Measurements from ENCODE around the gene ERCC2.
"Not testable (repeated sequence)": the region's sequence is repeated elsewhere in the genome, so short reads cannot be mapped to it uniquely, and the experiment has no call there.

ERCC2 gene

DNA sequence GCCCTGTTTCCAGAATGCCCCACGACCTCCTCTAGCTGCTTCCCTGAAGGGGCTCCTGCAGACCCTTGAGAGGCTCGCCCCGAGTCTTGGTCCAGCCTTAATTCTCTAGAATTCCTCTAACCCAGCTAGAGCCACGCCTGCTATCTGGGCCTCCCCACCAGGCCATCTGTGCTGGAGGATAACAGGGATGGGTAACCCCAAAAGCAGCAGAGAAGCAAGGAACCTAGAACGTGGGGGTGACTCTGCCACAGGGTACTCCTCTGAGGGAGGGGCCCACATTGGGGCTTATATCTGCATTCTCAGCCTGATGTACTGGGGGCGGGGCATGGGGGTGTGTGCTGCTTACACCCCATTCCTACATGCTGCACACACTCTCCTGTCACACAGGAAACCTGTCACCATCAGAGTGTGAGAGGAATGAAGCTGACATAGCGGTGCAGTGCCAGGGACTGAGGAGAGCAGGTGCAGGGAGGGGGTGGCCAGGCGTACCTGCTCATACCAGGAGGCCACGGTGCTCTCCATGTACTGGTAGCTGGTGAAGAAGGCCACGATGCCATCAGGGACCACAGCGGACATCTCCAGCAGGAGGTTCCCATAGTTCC lies 16.0 kb downstream of the ERCC2 start:
- no peak for DNase-seq (ENCODE audit: low read depth)

DNA sequence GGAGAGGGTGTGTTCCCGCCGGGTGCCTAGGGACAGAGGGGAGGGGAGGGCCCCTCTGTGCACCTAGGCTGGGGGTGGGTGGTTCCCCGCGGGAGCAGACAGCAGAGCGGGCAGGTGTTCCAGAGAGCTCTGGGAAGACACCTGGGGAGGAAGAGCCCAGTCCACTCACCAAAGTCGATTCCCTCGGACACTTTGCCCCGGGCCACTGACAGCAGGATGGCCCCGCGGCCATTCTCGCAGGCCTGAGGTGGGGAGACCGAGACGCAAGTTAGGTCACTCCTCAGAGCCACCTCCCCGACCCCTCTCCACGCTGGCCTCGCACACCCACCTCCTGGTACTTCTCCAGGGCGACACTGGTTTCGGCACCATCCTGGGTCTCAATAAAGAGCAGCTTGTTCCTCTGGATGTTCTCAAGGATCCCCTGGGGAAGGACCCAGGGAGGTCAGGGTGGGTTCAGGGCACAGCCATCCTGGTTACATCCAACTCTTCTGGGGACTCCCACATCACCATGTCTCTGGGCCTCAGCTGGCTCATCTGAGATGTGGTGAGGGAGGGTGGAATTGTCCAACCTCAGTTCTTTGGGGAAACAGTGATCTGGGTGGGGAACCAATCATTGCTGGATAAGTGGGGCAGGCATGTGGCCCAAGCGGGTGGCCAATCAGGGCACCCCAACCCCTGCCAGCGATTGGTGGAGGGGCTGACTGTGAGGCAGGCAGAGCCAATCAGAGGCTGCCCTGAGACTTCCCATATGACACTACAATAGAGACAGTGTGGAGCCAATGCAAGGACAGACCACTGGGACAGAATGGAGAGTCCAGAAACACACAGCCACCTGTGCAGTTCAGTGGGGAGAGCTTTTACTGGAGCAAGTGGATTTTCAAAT lies 17.2 kb downstream of the ERCC2 start:
- no peak for DNase-seq (ENCODE audit: low read depth)

DNA sequence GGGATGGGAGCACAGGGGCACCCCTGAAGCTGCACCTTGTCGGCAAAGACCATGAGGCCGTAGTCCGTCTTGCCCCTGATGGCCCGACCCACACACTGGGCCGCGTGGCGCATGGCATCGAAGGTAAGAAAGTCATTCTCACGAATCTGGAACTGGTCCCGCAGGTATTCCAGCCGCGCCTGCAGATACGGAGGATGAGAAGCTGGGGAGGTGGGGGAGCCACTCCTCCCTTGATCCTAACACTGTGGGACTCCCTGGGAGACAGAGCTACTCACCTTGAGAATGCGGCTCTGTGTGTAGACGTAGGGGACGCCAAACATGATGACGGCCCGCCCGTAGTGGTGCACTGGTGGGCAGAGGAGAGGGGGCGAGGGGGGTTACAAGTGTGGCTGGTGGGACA lies 17.9 kb downstream of the ERCC2 start:
- no peak for DNase-seq (ENCODE audit: low read depth)

DNA sequence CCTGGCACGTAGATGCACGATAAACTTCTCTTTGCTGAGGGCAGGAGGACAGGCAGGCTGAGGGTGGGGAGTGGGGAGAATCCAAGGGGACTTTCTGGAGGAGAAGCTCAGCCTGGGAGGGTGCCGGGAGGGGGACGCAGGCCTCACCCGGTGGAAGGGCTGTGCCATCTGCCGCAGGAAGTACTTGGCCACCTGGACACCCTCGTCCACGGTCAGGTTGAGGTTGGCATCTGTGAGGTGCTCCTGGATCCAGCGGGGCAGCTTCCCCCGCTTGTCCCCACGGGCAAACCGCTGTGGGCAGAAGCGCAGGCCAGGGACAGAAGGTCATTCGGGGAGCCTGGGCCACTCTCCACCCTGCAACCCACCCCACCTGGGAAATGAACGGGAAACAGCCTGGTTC lies 18.3 kb downstream of the ERCC2 start:
- DNase-seq (ENCODE audit: low read depth) = no peak

DNA sequence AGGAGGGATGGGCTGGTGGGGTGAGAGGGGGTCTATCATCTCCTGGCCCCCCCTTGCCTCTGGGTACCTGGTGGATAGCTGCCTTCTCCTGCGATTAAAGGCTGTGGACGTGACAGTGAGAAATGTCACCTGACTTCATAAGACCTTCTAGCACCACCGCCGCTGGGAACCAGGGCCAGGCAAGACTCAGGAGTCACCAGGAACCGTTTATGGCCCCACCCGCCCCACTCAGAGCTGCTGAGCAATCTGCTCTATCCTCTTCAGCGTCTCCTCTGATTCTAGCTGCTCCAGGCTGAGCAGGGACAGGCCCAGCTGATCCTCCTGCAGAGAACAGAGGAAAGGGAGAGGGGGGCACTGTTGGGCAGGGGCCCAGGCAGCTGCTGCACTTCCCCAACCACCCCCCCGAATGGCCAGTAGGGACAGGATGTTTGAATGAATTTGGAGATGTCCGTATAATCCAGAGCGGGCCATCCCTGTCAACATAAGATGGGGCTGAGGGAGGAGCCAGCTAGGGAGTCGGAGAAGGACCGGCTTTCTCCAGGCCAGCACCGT lies 18.9 kb downstream of the ERCC2 start:
- DNase-seq (ENCODE audit: low read depth) = no peak

DNA sequence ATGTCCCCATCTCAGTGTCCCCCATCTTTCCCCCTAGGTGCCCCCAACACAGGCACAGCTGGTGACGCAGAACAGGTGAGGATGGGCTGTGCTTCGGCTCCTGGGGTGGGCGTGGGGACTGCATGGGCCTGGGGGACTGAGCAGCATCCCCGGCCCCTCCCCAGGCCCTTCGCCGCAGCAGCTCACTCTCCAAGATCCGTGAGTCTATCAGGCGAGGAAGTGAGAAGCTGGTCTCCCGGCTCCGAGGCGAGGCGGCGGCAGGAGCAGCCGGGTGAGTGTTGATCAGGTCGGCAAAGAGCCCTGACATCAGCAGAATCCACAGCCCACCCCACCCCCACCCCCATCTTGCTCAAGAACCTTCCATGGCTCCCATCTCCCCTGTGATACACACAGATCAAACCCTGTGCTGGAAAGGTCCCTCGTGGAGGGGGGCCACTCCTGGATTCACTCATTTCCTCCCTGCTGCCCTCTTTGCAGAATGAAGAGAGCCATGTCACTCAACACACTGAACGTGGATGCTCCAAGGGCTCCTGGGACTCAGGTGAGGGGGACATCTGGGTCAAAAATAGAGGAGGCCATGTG lies 19.8 kb downstream of the ERCC2 start:
- DNase-seq (ENCODE audit: low read depth) = no peak

DNA sequence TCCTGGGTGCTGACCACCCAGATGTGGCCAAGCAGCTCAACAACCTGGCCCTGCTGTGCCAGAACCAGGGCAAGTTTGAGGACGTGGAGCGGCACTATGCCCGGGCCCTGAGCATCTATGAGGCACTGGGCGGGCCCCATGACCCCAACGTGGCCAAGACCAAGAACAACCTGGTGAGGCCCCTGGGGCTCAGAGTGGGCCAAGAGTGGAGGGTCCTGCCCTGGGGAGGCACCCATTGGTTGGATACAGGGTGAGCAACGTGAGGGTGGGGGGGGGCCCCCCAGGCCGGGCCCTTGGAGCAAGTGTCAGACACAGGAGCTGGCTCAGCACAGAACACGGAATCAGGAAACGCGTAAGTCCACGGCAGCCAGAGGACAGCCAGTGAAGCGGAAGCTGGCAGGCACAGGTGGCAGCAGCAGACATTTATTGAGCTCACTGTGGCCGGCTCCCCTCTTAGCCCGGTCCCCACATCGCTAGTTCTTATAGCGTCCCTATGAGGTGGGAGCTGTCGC lies 20.9 kb downstream of the ERCC2 start:
- DNase-seq (ENCODE audit: low read depth) = no peak

DNA sequence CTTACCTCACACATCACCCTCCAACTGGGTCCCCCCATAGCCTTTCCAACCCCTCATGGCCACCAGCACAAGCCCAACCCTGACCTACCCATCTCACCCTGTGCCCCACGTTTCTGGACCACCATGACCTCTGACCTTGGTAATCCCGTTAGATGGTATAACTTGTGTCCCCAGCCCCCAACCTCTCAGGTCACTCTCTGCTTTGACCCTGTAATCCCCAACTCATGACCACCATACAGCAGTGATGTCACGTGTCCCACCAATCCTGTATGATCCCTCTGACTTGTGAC lies 21.3 kb downstream of the ERCC2 start:
- DNase-seq (ENCODE audit: low read depth) = no peak

DNA sequence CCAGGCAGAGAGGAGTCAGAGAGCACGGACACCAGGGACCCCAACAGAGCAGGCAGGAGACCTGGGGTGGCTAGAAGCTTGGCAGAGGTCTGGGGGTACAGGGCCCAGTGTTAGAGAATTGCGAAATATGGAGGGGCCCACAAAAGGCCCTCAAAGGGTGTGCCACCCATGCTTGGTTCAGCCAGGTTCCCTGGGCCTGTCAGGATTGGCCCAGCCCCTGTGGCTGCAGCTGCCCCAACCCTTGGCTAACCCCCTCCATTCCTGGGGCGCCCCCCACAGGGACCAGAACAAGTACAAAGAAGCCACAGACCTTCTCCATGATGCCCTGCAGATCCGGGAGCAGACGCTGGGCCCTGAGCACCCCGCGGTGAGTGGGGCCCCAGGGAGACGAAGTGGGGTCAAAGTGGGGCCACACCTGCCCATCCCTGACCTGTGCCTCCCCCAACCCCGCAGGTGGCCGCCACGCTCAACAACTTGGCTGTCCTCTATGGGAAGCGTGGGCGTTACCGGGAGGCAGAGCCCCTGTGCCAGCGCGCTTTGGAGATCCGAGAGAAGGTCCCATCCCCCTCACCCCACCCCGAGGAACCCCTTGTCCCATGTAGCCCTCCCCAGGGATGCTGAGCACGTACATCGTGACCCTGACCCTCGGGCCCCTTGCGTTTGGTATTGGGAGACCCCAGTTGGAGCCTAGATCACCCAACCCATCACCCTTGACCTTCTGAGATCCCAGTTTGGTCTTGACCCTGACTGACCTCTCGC lies 21.8 kb downstream of the ERCC2 start:
- DNase-seq (ENCODE audit: low read depth) = no peak

DNA sequence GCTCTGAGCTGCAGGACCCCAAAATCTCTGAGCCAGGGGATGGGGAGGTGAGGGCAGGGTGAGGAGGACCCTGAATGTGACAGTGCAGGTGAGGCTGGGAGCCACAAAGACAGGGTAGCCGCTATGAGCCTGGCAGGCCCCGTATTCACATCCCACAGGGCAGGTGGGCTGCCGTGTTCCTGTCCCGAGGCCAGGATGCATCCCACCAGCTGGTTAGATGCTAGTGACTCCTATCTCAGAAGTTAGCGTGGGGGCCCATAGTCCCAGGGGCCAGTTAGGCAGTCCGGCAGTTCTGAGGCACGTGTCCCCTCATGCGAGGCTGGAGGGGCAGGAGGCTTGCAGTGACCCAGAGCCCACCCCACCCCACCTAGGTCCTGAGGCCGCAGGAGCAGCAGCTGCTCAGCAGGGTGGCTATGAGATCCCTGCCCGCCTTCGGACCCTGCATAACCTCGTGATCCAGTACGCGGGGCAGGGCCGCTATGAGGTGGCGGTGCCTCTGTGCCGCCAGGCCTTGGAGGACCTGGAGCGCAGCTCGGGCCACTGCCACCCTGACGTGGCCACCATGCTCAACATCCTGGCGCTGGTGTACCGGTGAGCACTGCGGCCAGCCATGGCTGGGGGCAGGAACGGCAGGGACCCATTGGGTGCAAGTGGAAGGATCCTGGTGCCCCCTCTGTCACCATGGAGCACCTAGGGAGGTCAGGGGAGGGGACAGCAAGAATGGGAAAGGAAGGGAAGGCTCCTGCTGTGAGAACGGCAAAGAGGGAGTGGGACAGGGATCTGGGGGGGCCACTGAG lies 22.6 kb downstream of the ERCC2 start:
- no peak for DNase-seq (ENCODE audit: low read depth)

DNA sequence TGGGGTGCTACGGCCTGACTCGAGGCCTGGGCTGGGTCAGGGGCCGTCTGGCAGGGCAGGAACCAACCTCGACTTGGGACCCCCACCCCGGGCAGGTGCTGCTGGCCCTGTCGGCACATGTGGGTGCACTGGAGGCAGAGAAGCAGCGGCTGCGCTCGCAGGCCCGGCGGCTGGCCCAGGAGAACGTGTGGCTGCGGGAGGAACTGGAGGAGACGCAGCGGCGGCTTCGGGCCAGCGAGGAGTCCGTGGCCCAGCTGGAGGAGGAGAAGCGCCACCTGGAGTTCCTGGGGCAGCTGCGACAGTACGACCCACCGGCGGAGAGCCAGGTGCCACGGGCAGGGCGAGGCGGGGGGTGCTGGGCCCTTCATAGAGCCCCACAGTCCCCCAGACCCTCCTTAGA lies 23.9 kb downstream of the ERCC2 start:
- DNase-seq (ENCODE audit: low read depth) = no peak

DNA sequence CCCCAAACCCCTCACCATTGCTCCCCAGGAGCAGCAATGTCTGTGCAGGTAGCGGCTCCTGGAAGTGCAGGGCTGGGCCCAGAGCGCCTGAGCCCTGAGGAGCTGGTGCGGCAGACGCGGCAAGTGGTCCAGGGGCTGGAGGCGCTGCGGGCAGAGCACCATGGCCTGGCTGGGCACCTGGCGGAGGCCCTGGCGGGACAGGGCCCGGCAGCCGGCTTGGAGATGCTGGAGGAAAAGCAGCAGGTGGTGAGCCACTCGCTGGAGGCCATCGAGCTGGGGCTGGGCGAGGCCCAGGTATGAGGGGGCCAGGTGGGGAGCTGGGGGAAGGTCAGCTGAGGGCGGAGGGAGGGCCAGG lies 24.9 kb downstream of the ERCC2 start:
- no peak for DNase-seq (ENCODE audit: low read depth)

DNA sequence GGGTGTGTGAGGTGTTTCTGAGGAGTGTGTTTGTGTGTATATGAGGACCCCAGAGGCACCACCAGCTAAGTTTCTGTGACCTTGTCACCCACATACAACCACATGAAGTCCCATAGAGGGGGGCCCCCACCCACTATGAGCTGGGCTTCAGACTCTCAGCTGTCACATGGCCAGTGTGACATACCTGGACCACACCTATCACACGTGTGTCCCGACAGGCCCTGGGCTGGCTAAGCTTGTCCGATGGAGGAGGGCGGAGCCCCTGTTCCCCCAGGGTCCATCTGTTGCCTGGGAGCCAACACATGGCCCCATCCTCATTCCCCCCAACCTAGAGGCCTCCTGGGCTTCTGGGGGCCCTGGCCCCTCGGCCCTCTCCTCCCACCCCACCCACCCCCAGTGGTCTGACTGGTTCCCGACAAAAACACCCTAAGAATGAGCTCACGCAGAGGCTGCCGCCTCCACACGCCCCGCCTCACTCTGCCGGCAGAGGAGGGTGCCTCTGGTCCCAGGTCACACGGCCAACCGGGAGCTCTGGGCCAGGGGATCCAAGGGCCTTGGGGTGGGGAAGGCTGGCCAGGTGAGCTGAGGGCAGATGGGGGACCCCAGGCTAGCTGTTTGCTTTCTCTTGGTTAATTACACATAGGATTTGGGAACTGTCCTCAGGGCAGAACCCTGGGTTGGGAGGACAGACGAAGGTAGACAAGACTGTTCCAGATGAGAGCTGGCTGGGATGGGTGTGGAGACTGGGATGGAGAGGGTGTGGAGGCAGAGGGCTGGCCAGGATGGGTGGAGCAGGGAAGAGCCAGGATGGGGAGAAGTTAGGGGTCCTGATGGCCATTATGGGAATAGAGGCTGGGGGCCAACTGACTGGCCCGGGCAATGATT lies 25.5 kb downstream of the ERCC2 start:
- DNase-seq (ENCODE audit: low read depth) = no peak

DNA sequence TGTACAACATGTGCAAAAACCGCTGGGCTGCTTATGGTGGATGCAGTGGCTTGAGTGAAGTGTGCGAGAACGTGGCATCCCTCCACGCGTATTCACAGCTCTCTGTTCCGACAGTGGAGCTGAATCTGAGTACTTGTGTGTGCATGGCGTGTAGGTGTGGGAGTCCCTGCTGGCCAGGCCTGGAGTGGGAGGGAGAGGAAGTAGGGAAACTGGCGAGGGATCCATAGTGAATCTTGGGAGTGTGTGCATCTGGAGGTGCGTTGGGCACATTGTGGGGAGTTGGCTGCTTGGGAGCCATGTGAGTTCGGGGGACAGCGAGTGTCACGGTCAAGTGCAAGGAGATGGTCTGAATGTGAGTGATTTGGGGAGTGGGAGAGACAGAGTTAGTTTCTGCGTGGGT lies 27.5 kb downstream of the ERCC2 start:
- DNase-seq (ENCODE audit: low read depth) = no peak

DNA sequence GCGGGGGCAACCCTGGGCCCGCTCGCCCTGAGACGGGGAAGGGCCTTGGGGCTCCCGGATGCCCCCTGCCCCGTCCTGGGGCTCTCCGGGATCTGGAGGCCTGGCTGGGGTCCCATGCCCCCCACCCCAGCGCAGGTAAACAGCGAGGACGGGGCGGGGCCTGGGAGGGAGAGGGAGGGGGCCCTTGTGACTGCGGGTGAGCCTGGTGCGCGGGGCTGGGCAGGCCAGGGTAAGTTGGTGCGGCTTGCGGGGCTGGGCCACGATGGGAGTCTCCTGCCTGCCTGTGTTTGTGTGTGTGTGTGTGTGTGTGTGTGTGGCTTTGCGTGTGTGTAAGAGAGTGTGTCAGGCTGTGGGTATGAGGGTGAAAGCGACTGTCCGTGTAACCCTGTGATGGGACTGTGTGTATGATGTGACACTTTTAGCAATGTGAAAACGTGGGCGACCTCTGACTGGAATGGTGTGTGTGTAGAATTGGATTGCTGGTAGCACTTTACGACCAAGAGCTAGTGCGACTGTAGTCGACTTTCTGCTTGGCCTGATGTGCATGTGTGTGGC lies 29.4 kb downstream of the ERCC2 start:
- DNase-seq (ENCODE audit: low read depth) = no peak

DNA sequence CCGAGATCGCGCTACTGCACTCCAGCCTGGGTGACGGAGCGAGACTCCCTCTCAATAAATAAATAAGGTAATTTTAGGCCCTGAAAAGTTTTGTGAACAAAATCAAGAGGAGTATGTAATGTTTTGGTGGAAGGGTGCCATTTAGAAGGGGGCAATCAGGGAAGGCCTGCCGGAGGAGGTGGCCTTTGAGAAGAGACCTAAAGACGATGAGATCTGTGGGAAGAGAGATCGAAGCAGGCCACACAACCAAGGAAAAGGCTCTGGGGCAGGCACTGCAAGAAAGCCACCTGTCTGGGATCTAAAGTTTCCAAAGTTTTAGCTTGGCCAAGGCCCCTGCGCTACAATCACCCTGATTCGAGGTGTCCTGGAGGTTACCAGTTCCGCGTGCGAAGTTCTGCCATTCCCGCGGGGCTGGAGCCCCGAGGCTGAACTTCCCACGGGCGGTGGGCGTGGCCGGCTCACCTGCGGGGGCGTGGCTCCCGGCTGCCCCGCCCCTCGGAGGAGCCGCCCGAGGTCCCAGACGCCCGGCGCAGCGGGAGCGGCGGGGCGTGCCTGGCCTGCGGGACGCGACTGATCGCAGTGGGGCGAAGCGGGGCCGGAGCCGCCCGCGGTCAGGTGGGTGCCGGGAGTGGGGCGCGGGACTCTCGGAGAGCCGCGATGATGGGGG lies 30.0 kb downstream of the ERCC2 start, which contains the start of gene KLC3:
Gene KLC3, plus strand, starts transcription at position 519 of the 667 bp plus-strand sequence. CDS start 4,792 bp downstream, outside the sequence.
- no peak for DNase-seq (ENCODE audit: low read depth)

DNA sequence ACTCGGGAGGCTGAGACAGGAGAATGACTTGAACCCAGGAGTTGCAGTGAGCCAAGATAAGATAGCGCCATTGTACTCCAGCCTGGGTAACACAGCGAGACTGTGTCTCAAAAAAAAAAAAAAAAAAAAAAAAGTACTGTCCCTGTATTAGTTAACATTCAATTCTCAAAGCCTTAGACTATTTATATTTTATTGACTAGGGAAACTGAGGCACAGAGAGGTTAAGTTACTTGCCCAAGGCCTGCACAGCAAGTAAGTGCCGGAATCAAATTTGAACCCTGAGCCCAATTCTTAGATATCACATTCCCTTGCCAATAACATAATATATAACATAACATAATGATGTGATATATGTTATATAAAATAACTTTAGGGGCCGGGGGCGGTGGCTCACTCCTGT lies 30.7 kb downstream of the ERCC2 start:
- DNase-seq (ENCODE audit: low read depth) = no peak

DNA sequence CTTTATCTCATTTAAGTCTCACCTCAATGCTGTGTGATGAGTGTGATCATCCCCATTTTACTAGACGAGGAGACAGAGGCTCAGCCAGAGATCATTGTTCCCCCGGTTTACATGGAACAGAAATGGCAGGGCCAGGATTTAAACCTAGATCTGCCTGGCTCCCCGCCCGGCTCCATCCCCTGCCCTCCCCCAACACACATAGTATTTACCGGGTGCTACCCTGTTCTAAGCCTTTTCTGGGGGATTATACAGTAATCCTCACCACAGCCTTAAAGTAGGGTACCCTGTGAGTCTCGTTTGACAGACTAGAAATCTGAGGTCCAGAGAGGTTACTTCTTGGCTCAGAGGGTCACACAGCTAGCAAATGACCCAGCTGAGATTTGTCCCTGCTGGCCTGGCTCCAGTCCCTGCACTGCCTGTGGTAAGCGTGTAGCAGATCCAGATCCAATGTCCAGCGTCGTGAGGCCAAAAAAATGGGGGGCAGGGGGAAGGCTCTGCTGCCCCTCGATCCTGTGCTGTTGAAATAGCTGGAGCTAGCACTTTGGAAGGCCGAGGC lies 33.6 kb downstream of the ERCC2 start:
- DNase-seq (ENCODE audit: low read depth) = no peak

DNA sequence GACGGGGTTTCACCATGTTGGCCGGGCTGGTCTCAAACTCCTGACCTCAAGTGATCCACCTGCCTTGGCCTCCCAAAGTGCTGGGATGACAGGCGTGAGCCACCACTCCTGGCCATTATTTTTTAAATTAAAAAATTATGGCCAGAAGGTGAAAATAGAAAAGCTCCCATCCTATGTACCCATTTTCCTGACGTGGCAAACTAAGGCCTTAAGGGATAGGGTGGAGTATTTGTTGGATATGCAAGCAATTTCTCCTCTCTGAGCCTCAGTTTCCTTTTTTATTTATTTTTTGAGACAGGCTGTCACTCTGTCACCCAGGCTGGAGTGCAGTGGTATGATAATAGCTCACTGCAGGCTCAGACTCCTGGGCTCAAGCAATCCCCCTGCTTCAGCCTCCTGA lies 35.5 kb downstream of the ERCC2 start:
- not testable (repeated sequence) for DNase-seq (ENCODE audit: low read depth)
